HuH-7 (cell line): Measurements from ENCODE around the gene FGGY.

Experiments used
- DNase-seq: peaks from one replicate; pipeline ENCODE4 v3.0.0; 2011; ENCODE audit warnings: low spot score

FGGY gene

DNA sequence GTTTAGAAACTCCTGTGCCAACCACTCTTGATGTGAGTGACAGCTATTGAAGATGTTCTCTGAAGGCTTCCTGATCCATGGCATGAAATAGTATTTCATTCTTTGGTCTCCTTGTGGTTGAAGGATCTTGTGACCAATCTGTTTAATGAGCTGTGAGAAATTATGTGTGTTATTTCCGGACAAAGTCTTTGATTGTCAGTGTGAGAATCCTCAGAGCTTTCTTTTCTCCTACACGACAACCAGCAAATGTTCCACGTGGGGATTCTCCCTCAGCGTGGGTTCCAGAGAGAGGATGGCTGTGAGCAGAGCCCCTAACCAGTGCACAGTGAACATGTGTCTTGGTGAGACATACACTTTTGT is 472.8 kb downstream of the FGGY start:
- no peak for DNase-seq

DNA sequence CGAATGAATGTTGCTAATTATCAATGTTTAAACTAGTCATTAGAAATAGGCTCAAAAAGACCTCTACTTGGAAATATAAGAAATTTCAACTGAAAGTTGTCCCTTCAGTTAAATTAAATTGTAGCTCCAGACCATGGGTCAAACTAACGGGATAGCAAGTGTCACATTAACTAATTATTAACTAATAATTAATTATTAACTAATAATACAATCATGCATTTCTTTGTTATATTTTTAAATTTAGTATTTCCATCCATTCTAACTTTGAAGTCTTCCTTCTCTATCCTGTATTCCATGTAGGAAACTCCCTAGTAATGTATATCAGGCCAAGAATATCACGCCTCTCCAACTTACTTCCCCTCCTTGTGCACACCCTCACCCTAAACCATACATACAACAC is 474.5 kb downstream of the FGGY start:
- no peak for DNase-seq

DNA sequence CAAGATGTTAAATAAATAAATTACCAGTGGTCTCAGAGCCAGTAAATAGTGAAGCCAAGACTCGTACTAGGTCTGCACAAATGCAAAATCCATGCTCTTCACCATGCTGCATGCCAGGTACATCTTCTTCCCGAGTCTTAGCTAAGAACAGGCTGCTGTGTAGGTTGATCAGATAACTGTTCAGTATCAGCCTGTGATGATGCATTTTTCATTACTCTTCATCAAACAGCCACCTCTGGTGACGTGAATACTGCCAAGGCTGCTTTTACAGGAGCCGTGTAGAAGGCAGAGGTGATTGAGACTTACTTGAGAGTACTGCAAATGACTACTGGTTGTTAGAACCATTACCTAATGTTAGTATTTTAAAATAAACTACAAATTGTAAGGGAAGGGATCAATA is 478.6 kb downstream of the FGGY start:
- DNase-seq, result no peak

GRCh38 chr1:59776960-59777852 is 480.3 kb downstream of the FGGY start:
- DNase-seq, result no peak

DNA sequence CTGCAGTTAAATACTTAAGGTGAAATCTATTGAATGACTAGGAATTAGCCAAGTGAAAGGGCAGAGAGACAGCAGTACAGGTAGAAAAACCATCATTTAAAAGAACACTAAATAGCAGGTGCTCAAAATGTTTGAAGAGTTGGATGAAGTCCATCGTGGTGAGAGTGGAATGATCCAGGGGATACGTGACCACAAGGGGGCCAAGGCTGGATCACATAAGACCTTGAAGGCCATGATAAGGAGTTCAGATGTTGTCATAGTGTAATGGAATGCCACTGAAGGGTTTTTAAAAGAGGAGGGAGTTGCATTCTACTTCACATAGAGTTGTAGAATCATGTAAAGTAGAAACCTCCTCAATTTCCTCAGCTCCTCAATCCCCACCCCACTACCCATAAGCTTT is 483.1 kb downstream of the FGGY start:
- DNase-seq, result peak; percentile 11

DNA sequence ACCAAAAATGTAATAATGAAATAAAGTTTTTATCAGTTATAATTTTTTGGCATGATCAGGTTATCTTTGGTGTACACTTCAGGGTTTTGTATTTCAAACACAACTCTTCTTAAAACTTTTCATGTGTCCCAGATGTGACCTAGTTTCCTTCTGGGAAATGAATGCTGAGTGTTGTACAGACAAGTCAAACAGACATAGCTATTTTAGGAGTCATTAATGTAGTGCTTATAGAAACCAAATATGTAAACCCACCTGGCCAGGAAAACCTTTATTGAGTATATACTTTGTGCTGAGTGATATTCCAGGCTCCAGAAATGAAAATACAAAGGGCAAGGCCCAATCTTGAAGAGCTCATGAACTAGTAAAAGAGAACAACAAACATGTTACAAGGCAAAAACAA is 491.9 kb downstream of the FGGY start:
- no peak for DNase-seq

- DNase-seq, result no peak
Observed at GRCh38 chr1:59798600-59798999, 501.7 kb downstream of the FGGY start.

- DNase-seq, result no peak
Observed at GRCh38 chr1:59803458-59804038, 506.7 kb downstream of the FGGY start.

DNA sequence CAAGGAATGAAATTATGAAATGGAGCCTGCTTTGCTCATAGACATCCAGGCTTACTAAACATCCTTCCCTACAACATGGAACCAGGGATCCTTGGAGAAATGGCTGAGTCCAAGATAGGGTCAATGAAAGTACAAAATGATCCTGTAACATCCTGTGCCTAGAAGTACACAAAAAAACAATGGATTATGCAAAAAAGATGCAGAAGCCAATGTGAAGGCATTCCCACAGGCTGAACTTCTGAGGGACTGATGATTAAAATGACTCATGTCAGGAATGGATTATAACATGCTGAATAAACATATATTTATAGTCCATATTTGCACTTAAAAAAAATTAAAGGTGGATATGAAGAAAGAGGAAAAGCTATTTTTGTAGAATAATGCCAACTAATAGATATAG is 507.4 kb downstream of the FGGY start:
- no peak for DNase-seq

GRCh38 chr1:59805554-59805953 is 508.7 kb downstream of the FGGY start:
- DNase-seq, result no peak
